ENCODE measurements around the gene CCDC160.

GRCh38 chrX:134235236-134235635 lies 1.7 kb upstream of the CCDC160 start:
- TF ChIP-seq POLR2A (IDR thresholded peaks at IDR 0.05) = no peak
- TF ChIP-seq, protein P1, sequence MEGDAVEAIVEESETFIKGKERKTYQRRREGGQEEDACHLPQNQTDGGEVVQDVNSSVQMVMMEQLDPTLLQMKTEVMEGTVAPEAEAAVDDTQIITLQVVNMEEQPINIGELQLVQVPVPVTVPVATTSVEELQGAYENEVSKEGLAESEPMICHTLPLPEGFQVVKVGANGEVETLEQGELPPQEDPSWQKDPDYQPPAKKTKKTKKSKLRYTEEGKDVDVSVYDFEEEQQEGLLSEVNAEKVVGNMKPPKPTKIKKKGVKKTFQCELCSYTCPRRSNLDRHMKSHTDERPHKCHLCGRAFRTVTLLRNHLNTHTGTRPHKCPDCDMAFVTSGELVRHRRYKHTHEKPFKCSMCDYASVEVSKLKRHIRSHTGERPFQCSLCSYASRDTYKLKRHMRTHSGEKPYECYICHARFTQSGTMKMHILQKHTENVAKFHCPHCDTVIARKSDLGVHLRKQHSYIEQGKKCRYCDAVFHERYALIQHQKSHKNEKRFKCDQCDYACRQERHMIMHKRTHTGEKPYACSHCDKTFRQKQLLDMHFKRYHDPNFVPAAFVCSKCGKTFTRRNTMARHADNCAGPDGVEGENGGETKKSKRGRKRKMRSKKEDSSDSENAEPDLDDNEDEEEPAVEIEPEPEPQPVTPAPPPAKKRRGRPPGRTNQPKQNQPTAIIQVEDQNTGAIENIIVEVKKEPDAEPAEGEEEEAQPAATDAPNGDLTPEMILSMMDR (IDR thresholded peaks at IDR 0.05) = no peak
